ENCODE results near the gene CCDC88B.

DNA sequence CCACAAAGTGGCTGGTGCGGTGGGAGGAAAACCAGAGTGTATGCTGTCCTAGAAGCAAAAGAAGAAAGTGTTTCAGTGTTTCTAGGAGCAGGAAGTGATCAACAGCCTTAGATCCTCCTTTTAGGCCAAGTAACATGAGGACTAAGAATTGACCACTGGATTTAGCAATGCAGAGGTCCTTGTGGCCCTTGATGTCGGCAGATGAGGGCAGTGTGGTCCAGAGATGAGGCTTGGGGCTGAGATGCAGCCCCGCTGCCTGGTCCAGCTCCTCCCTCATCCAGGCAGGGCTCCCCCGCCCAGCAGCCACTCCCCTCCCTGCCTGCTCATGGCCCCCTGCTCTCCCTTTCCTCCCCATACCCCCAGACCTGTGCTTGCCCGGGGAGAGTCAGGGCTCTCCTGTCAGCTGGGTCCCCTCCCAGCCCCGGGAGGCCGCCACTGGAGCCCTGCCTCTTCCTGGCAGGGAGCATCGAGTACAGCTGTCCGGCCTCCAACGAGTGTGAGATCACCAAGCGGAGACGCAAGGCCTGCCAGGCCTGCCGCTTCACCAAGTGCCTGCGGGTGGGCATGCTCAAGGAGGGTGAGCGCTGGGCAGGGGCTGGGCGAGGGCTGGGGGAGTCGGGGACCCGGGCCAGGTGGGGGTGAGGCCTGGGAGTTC lies 26.4 kb upstream of the CCDC88B start:
- TF ChIP-seq, protein P1, sequence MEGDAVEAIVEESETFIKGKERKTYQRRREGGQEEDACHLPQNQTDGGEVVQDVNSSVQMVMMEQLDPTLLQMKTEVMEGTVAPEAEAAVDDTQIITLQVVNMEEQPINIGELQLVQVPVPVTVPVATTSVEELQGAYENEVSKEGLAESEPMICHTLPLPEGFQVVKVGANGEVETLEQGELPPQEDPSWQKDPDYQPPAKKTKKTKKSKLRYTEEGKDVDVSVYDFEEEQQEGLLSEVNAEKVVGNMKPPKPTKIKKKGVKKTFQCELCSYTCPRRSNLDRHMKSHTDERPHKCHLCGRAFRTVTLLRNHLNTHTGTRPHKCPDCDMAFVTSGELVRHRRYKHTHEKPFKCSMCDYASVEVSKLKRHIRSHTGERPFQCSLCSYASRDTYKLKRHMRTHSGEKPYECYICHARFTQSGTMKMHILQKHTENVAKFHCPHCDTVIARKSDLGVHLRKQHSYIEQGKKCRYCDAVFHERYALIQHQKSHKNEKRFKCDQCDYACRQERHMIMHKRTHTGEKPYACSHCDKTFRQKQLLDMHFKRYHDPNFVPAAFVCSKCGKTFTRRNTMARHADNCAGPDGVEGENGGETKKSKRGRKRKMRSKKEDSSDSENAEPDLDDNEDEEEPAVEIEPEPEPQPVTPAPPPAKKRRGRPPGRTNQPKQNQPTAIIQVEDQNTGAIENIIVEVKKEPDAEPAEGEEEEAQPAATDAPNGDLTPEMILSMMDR (conservative IDR thresholded peaks at IDR 0.05; ENCODE audit: low read length): no peak
- no peak for TF ChIP-seq EZH2phosphoT487 (IDR thresholded peaks at IDR 0.05; ENCODE audit: borderline replicate concordance)
